ENCODE results near the gene CCL25.

DNA sequence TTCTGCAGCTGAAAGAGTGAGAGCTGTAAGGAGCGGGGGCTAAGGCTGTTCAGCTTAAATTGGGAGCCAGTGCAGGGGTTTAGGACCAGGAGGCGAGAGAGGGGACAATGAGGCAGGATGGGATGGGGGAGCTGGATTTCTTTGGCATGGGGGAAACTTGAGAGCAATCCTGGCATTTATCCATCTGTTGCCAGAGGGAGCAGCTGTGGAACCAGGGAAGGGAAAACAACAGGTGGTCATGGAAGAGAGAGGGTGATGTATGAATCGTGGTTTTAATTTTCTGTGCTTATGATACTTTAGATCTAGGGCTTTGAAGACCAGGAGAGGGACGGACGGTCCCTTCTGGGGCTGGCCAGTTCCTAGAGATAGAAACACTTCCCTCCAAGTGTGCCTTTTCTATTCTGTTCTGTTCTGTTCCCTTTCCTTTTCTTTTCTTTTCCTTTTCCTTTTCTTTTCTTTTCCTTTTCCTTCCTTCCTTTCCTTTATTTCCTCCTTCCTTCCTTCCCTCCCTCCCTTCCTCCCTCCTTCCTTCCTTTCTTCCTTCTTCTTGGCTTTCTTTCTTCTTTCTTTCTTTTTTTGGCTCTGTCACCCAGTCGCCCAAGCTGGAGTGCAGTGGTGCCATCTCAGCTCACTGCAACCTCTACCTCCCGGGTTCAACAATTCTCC is 16.0 kb upstream of the CCL25 start:
- TF ChIP-seq, protein P1, sequence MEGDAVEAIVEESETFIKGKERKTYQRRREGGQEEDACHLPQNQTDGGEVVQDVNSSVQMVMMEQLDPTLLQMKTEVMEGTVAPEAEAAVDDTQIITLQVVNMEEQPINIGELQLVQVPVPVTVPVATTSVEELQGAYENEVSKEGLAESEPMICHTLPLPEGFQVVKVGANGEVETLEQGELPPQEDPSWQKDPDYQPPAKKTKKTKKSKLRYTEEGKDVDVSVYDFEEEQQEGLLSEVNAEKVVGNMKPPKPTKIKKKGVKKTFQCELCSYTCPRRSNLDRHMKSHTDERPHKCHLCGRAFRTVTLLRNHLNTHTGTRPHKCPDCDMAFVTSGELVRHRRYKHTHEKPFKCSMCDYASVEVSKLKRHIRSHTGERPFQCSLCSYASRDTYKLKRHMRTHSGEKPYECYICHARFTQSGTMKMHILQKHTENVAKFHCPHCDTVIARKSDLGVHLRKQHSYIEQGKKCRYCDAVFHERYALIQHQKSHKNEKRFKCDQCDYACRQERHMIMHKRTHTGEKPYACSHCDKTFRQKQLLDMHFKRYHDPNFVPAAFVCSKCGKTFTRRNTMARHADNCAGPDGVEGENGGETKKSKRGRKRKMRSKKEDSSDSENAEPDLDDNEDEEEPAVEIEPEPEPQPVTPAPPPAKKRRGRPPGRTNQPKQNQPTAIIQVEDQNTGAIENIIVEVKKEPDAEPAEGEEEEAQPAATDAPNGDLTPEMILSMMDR (IDR thresholded peaks at IDR 0.05; ENCODE audit: low read depth, low read length, poor library complexity, severe bottlenecking), result no peak
- TF ChIP-seq EZH2phosphoT487 (IDR thresholded peaks at IDR 0.05; ENCODE audit: borderline replicate concordance, low read length), result no peak
